GM23338 (cell line): Measurements from ENCODE around the gene CSTPP1. TPM values are rescaled to one million over a fixed set of nuclear protein-coding genes. Genes with fewer than 3 reads are reported as not detected.

Experiments used
- ATAC-seq: fragments of 200-7000 bp; cut with Tn5 transposase; 3 replicates; pipeline ENCODE4 v1.9.1; 2020
- DNase-seq: peaks from one replicate; pipeline ENCODE4 v3.0.0-alpha.2; 2015; ENCODE audit warnings: low spot score
- H2AFZ ChIP-seq: fragments of 200-600 bp; sonication (generic); 2 replicates; pipeline ENCODE4 v1.8.0; 2016; ENCODE audit warnings: antibody characterized with exemption, mild to moderate bottlenecking, moderate library complexity
- H3F3A ChIP-seq: fragments of 200-600 bp; sonication (generic); replicated peaks from 2 replicates; pipeline ENCODE4 v1.8.0; 2017; ENCODE audit warnings: antibody characterized with exemption, mixed run types, low read depth
- H3K27ac ChIP-seq: fragments of 200-600 bp; sonication (generic); 2 replicates; pipeline ENCODE4 v1.6.1; 2016; ENCODE audit warnings: low read depth
- H3K27me3 ChIP-seq: fragments of 200-600 bp; sonication (generic); 2 replicates; pipeline ENCODE4 v1.8.0; 2016; ENCODE audit warnings: mild to moderate bottlenecking, mixed run types, moderate library complexity; ENCODE audit not compliant: insufficient read depth
- H3K36me3 ChIP-seq: fragments of 200-600 bp; sonication (generic); 2 replicates; pipeline ENCODE4 v1.8.0; 2016; ENCODE audit warnings: mild to moderate bottlenecking; ENCODE audit not compliant: insufficient read depth
- H3K4me1 ChIP-seq: fragments of 200-600 bp; sonication (generic); 2 replicates; pipeline ENCODE4 v1.8.0; 2016; ENCODE audit warnings: mild to moderate bottlenecking, moderate library complexity; ENCODE audit not compliant: insufficient read depth
- H3K4me2 ChIP-seq: fragments of 200-600 bp; sonication (generic); 2 replicates; pipeline ENCODE4 v1.7.1; 2017; ENCODE audit warnings: mixed run types
- H3K4me3 ChIP-seq: fragments of 200-600 bp; sonication (generic); 2 replicates; pipeline ENCODE4 v1.6.1; 2016; ENCODE audit warnings: mixed run types
- H3K79me2 ChIP-seq: fragments of 200-600 bp; sonication (generic); replicated peaks from 2 replicates; pipeline ENCODE4 v1.8.0; 2017; ENCODE audit warnings: mild to moderate bottlenecking; ENCODE audit not compliant: insufficient read depth
- H3K9me2 ChIP-seq: fragments of 200-600 bp; sonication (generic); 2 replicates; pipeline ENCODE4 v1.8.0; 2017; ENCODE audit not compliant: insufficient read depth
- H4K20me1 ChIP-seq: fragments of 200-600 bp; sonication (generic); replicated peaks from 2 replicates; pipeline ENCODE4 v1.8.0; 2017; ENCODE audit warnings: mild to moderate bottlenecking; ENCODE audit not compliant: insufficient read depth
- H3K27ac Mint-ChIP-seq: 2 replicates; pipeline ENCODE4 v1.8.0; 2020; ENCODE audit warnings: inconsistent platforms, mild to moderate bottlenecking, moderate library complexity, mixed read lengths
- H3K27me3 Mint-ChIP-seq: 3 replicates; pipeline ENCODE4 v1.8.0; 2022; ENCODE audit warnings: low read depth, mild to moderate bottlenecking, moderate library complexity, mixed read lengths, inconsistent platforms; ENCODE audit not compliant: insufficient read depth, poor library complexity
- H3K36me3 Mint-ChIP-seq: 3 replicates; pipeline ENCODE4 v1.8.0; 2021; ENCODE audit warnings: low read depth, mild to moderate bottlenecking, inconsistent platforms, moderate library complexity, mixed read lengths
- H3K4me1 Mint-ChIP-seq: 3 replicates; pipeline ENCODE4 v1.8.0; 2020; ENCODE audit warnings: mild to moderate bottlenecking, inconsistent platforms, mixed read lengths
- H3K4me3 Mint-ChIP-seq: 3 replicates; pipeline ENCODE4 v1.8.0; 2021; ENCODE audit warnings: moderate library complexity, mild to moderate bottlenecking, inconsistent platforms, mixed read lengths
- H3K9me3 Mint-ChIP-seq: 3 replicates; pipeline ENCODE4 v1.8.0; 2020; ENCODE audit warnings: moderate library complexity, mild to moderate bottlenecking, inconsistent platforms, mixed read lengths
- CREB1 ChIP-seq: fragments of 250-450 bp; sonication (Bioruptor Pico); IDR thresholded peaks from 2 replicates; pipeline ENCODE4 v1.5.0; 2020; ENCODE audit warnings: low read depth, mild to moderate bottlenecking, moderate library complexity
- CTCF ChIP-seq, 2 experiments: fragments of 200-600 bp in 1 of 2; sonication (generic) in 1 of 2; conservative IDR thresholded peaks; 2 replicates each; pipeline versions ENCODE4 v1.5.1 to v1.6.1; 2016 to 2017; ENCODE audit warnings: antibody characterized with exemption in 2 of 2, low read depth in 2 of 2, mild to moderate bottlenecking in 2 of 2, moderate library complexity in 1 of 2
- ETS1 ChIP-seq: IDR thresholded peaks from 2 replicates; pipeline ENCODE4 v1.6.1; 2016; ENCODE audit warnings: antibody characterized with exemption
- EZH2 ChIP-seq: fragments of 200-600 bp; sonication (generic); IDR thresholded peaks from one replicate; pipeline ENCODE4 v1.8.0; 2017; ENCODE audit warnings: antibody characterized with exemption, mild to moderate bottlenecking, low read depth; ENCODE audit not compliant: unreplicated experiment
- EZH2phosphoT487 ChIP-seq: fragments of 200-600 bp; sonication (generic); IDR thresholded peaks from one replicate; pipeline ENCODE4 v1.8.1; 2018; ENCODE audit warnings: antibody characterized with exemption; ENCODE audit not compliant: unreplicated experiment
- JUNB ChIP-seq: IDR thresholded peaks from one replicate; pipeline ENCODE4 v1.6.1; 2016; ENCODE audit warnings: antibody characterized with exemption; ENCODE audit not compliant: unreplicated experiment
- NANOG ChIP-seq: IDR thresholded peaks from 2 replicates; pipeline ENCODE4 v1.6.1; 2016; ENCODE audit warnings: antibody characterized with exemption, borderline replicate concordance
- POLR2AphosphoS5 ChIP-seq: IDR thresholded peaks from 2 replicates; pipeline ENCODE4 v1.6.1; 2016; ENCODE audit warnings: antibody characterized with exemption, low read depth
- REST ChIP-seq: IDR thresholded peaks from one replicate; pipeline ENCODE4 v1.6.1; 2018; ENCODE audit warnings: antibody characterized with exemption; ENCODE audit not compliant: unreplicated experiment
- polyA plus RNA-seq: library from polyadenylated mRNA; unstranded; fragments of >200 nt; fragmentation: Nextera tagmentation; extraction: Ambion mirVana; gene quantifications from 2 replicates; pipeline ENCODE4 v1.2.1, GENCODE V29; 2016
- total RNA-seq: library from RNA; depleted of rRNA; stranded (reverse); fragments of >200 nt; shearing (Covaris generic); gene quantifications from 2 replicates; pipeline ENCODE4 v1.2.3, GENCODE V29; 2014

Gene CSTPP1
- total and polyA plus RNA-seq, 2 experiments from 2014 or later: 23.5 to 42.6 TPM

GRCh38 chr11:47050284-47050683 lies 113.7 kb downstream of the CSTPP1 start:
- H3K36me3 Mint-ChIP-seq: peaks cover 2% of the 10 kb centered on the region; the same call in 1 of the 3 replicates
- DNase-seq (no peak), ATAC-seq (no peak)
- no peak overlapping the region for H3K27ac ChIP-seq
- no peaks in the 10 kb centered on the region for H3K27me3 ChIP-seq
- H4K20me1 ChIP-seq: no peaks in the 10 kb centered on the region
- no peak overlapping the region for H3K4me3 Mint-ChIP-seq
- no peak for TF ChIP-seq ETS1
- TF ChIP-seq EZH2phosphoT487: no peak
- H3K79me2 ChIP-seq: no peaks in the 10 kb centered on the region
- H3K4me1 Mint-ChIP-seq: peaks cover 1% of the 10 kb centered on the region; the same call in 2 of the 3 replicates
- no peaks in the 10 kb centered on the region for H3K9me3 Mint-ChIP-seq
- no peak overlapping the region for H3K27ac Mint-ChIP-seq
- H3K36me3 ChIP-seq: no peaks in the 10 kb centered on the region
- no peaks in the 10 kb centered on the region for H3K4me1 ChIP-seq
- no peak overlapping the region for H3K4me3 ChIP-seq
- H2AFZ ChIP-seq: no peak overlapping the region
- no peaks in the 10 kb centered on the region for H3K9me2 ChIP-seq
- H3F3A ChIP-seq: no peaks in the 10 kb centered on the region
- H3K27me3 Mint-ChIP-seq: no peaks in the 10 kb centered on the region
- no peak overlapping the region for H3K4me2 ChIP-seq

GRCh38 chr11:47051217-47051616 lies 114.7 kb downstream of the CSTPP1 start:
- H3F3A ChIP-seq: no peaks in the 10 kb centered on the region
- H3K4me3 ChIP-seq: no peak overlapping the region
- peaks cover 3% of the 10 kb centered on the region; the same call in 1 of the 2 replicates for H3K4me1 ChIP-seq
- H3K36me3 ChIP-seq: no peaks in the 10 kb centered on the region
- no peak overlapping the region for H3K4me3 Mint-ChIP-seq
- no peaks in the 10 kb centered on the region for H3K27me3 ChIP-seq
- no peaks in the 10 kb centered on the region for H3K79me2 ChIP-seq
- H3K9me3 Mint-ChIP-seq: no peaks in the 10 kb centered on the region
- H4K20me1 ChIP-seq: no peaks in the 10 kb centered on the region
- DNase-seq: no peak
- H3K27ac ChIP-seq: no peak overlapping the region
- H3K36me3 Mint-ChIP-seq: peaks cover 2% of the 10 kb centered on the region; the same call in 1 of the 3 replicates
- H2AFZ ChIP-seq: no peak overlapping the region
- no peaks in the 10 kb centered on the region for H3K9me2 ChIP-seq
- no peak for ATAC-seq
- no peaks in the 10 kb centered on the region for H3K27me3 Mint-ChIP-seq
- TF ChIP-seq POLR2AphosphoS5 (no peak), EZH2phosphoT487 (no peak), JUNB (no peak), CTCF (conservative IDR thresholded peaks at IDR 0.05; ENCODE audit: low read depth in 2 of 2) (no peak)
- peaks cover 10% of the 10 kb centered on the region; the same call in 2 of the 3 replicates for H3K4me1 Mint-ChIP-seq
- no peak overlapping the region for H3K4me2 ChIP-seq
- no peak overlapping the region for H3K27ac Mint-ChIP-seq

- peaks cover 2% of the 10 kb centered on the region; the same call in 1 of the 3 replicates for H3K36me3 Mint-ChIP-seq
- ATAC-seq: no peak
- Histone ChIP-seq H3K27ac (no peak overlapping the region), H3K4me1 (peaks cover 13% of the 10 kb centered on the region), H3F3A (no peaks in the 10 kb centered on the region), H3K36me3 (no peaks in the 10 kb centered on the region), H3K9me2 (no peaks in the 10 kb centered on the region), H3K79me2 (no peaks in the 10 kb centered on the region), H4K20me1 (no peaks in the 10 kb centered on the region), H2AFZ (no peak overlapping the region), H3K4me3 (no peak overlapping the region), H3K4me2 (no peak overlapping the region), H3K27me3 (no peaks in the 10 kb centered on the region)
- no peak for DNase-seq
- H3K4me1 Mint-ChIP-seq: peaks cover 18% of the 10 kb centered on the region
- no peaks in the 10 kb centered on the region for H3K9me3 Mint-ChIP-seq
- no peak overlapping the region for H3K4me3 Mint-ChIP-seq
- no peak overlapping the region for H3K27ac Mint-ChIP-seq
- no peaks in the 10 kb centered on the region for H3K27me3 Mint-ChIP-seq
- TF ChIP-seq POLR2AphosphoS5 (no peak), EZH2phosphoT487 (no peak), CREB1 (CRISPR knock-in tag) (no peak), REST (no peak), EZH2 (no peak), ETS1 (no peak), NANOG (no peak)
Observed at GRCh38 chr11:47052165-47052564, 115.6 kb downstream of the CSTPP1 start.
